GM21390 (cell line): ENCODE measurements around the gene NEDD4L.

Source experiments
- ATAC-seq: cut with Tn5 transposase; IDR thresholded peaks from one replicate; pipeline ENCODE4 v1.9.1; 2021; ENCODE audit not compliant: unreplicated experiment

The NEDD4L gene

DNA sequence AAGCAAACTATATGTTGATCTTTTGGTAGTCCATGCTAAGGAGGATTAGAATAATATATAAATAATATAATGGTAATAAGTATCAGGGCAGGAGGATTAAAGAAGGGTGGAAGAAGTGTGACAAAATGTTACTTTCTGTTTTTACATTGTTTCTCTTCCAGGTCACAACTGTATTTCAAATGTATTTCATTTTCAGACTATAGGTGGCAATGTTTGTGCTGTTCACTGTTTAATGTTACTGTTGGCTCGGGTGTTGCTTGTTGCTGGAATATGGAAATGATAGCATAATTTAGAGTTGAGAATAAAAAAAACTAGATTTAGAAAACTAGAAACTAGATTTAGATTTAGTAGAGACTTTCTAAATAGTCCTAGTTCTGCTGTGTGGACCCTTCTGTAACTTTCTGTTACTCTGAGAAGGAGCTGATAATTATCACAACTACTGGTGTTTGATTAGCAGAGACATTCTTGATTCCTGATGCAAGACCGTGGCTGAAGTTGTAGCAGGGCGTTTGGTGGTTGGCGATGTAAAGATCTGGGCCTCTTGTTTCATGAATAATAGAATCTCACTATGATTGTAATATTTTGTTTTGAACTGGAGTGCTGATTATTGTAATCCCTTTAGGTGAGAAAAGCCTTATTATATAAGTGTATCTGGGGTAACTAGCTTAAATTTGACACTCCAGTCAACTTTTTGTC is 7.9 kb downstream of the NEDD4L start:
- peak; percentile 69 for ATAC-seq

DNA sequence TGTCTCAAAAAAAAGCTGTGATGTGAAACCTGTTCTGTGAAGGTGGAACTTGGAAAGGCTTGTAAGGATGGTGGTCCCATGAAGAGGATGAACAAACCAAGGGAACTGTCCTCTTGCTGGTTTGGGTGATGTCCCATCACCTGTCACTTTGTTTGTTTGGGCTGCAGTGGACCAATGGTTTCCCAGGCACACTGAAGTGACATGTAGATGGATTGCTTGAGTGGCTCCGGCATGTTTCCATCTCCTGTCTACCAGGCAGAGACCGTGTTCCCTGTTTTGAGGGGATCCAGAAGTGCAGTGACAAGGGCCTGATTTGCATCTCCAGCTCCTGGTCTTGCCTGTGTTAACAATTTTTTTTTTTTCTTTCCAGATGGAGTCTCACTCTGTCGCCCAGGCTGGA is 8.9 kb downstream of the NEDD4L start:
- no peak for ATAC-seq

DNA sequence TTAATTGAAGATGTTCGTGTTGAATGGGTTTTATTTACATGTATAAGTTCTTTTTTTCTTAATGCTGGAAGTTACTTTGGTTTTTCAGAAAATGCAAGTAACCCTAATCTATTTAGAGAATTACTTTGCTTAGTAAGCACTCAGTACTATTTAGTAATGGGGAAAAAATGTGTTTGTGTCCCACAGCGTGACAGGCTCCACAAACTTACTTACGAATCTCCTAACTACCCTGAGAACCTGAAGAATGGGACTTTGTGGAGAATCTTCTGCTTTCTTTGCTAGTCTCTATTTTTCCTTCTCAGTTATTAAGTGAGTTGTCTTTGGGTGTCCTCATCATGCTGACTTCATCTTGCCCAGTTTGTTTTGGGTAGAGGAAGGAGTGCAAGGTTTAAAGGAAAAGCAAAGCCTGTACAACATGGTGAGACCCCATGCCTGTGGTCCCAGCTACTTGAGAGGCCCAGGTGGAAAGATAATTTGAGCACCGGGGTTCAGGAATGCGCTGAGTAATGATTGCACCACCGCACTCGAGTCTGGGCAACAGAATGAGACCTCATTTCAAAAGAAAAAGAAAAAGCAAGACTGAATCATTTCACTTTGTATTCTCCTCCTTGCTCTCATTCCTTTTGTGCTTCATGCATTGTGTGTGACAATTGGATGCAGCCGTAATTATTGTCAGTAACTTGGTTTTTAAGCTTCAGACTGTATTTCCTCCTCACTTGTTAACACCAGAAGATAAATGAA is 10.2 kb downstream of the NEDD4L start:
- ATAC-seq, result no peak

DNA sequence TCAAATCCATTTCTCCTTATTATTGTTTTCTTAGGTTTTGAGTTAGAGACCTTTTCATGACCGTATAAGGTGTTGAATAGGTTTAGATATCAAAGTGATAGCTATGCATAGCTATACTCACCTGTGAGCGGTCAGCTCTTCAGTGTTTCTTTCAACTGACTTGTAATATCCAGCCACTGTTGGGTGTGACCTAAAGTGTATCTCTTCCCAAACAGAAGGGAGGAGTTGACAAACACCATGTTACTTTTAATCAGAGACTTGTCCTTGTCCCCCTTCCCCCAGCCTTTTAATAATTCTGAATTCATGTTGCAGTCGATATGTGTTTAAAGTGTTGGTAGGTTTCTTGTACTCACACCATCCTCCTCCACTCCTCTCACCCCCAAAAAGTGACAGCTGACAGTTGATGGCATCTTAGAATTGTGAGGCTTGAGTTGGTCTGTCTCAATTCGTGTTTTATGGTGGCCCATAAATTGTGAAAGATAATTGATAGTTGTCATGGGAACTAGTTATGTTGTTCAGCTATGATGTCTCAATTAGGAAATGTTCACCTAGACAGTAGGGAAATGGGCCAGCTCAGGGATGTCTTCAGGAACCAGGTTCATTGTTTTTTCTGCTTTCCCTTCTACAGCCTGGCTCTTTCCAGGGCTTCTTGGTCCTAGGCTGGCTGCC is 12.0 kb downstream of the NEDD4L start:
- no peak for ATAC-seq

DNA sequence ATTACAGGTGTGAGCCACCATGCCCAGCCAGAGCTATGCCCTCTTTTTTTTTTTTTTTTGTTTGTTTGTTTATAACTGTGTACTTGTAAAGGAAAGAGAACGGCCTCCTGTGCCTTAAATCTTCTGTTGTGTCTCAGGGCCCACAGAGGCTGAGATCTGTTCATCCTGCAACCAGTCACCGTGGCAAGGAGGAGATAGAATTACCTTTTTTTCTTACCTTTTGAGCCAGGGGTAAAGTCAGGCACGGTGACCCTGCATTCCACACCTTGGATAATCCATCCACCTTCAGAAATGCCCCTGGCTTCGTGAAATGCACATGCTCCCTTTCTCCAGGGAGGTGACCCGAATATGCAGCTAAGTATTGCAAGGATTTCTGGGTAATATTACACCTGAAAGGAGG is 12.8 kb downstream of the NEDD4L start:
- no peak for ATAC-seq

DNA sequence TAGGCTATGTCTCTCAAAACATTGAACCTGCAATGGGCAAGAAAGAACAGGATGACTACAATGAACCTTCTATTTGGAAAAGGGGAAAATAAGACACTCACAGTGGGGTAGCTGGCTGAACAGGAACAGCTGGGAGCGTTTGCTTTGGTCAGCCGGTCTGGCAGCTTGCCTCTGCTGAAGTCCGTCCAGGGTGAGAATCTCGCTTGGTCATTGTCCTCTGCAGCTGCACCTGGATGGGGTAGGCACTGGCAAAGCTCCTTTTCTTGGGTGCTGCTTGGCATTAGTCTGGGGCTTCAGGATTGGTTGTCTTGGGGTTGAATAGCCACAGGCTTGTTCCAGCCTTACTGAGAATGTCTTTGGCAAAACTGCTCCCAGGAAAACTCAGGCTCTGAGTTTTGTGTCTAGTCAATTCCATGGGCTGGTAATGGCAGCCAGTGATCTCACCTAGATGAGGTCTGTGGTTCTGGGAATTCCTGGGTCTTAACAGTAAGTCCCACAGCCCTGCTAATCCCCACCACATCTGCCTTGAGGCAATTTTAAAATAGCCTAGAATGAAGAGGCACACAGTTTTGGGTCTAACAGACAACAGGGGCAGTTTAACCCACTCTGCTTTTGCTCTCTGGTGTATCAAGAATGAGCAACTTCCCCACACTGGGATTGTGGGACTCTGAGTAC is 13.4 kb downstream of the NEDD4L start:
- no peak for ATAC-seq

DNA sequence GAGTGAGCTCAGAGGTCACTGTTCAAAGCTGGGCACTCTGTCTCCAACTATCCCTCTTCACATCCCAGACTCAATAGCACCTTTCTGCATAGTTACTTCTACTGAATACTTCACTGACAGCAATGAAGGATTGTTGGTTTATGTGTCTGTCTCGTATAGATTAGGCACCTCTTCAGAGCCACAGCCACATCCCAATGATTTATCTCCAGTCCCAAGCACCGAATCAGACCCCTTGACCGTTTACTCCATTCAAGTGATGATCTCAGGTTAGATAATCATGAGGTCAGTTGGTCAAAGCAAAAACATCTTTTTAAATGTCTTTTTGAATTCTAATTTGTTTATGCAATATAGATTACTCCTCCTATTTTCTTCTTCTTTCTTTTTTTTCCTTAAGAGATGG is 14.7 kb downstream of the NEDD4L start:
- no peak for ATAC-seq

DNA sequence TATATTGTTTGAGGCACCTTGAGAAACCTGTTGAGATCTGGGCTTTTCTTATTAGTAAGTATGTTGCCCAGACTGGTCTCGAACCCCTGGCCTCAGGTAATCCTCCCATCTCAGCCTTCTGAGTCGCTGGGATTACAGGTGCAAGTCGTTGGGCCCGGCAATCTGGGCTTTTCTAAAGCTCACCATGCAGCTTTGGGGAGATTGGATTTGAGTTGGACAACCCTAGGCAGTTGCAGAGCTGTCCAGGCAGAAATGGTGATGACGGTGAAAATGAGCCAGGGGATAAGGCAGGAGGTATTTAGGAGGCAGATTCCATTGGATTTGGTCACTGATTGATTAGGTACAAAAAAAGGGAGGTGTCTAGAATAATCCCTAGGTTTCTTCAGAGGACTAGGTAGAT is 16.2 kb downstream of the NEDD4L start:
- ATAC-seq, result no peak

DNA sequence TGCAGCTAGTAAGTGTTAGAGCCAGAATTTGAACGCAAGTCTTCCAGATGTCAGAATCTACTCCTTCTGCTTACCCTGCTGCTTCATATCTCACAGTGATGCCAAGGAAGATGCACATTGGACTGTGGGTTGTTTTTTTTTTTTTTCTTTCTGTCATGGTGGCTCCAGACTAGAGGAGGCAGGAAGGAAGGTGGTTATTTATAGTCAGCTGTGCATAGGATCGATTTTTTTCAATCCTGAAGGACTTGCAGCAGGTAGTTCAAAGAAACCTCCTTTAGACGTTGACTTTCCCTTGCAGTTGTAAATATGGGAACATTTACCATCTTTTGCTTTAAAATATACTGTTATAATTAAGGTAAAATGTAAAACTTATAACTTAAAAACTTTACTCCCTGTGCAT is 17.3 kb downstream of the NEDD4L start:
- no peak for ATAC-seq

DNA sequence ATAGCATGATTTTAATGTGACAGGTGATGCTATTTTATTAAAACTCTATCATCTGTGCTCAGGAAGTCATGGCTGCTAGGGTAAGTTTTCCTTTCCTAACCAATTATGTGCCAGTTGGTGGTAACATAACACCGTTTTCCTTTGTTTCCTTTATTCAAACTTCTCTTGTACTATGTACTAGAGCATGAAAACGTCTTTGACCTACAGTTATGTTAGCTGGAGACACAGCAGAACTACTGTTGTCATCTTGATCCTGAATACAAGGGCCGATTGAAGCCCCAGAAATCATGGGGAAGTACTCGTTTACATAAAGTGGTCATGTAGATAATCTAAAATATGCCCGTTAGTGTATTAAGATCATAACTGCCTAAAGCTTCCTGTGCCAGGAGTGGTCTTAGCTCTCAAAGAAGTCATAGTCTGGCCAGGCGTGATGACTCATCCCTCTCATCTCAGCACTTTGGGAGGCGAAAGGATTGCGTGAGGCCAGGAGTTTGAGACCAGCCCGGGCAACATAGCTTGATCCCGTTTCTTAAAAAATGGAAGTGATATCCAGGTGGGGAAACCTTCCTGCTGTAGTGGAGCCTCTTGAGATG is 20.5 kb downstream of the NEDD4L start:
- no peak for ATAC-seq

DNA sequence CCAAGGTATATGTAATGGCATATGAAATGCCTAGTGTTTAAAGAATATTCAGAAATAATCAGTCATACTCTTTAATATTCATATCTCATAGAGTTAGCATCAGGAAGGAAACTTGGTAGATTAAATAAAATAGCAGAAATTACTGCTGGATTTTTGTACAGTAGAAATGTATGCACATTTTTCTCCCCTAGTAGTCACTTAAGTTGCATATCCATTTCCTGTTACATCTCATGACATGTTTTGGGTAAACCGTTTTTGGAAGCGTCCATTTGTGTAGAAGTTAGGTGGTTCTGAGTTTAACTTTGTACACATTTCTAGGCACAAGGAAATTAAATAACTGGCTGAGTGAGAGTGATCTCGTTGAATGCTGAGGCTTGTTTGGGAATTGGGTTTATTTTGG is 21.9 kb downstream of the NEDD4L start:
- no peak for ATAC-seq

DNA sequence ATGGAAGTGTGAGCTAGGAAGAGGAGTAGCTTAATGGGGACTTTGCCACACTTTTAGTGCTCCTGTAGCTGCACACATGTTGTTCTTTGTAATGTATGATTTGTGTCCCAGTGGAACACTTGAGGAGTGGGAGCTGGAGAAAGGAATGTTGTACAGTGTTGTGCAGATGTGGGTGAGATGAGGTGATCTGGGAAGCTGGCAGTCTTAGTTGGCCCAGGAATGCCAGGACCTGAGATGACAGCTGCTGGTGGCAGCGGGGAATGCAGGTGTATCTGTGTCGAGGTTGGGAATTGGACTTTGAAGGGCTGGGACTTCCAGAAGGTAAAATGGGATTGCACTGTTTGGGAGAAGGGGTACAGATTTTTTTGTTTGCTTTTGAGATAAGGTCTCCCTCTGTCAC is 23.6 kb downstream of the NEDD4L start:
- no peak for ATAC-seq

DNA sequence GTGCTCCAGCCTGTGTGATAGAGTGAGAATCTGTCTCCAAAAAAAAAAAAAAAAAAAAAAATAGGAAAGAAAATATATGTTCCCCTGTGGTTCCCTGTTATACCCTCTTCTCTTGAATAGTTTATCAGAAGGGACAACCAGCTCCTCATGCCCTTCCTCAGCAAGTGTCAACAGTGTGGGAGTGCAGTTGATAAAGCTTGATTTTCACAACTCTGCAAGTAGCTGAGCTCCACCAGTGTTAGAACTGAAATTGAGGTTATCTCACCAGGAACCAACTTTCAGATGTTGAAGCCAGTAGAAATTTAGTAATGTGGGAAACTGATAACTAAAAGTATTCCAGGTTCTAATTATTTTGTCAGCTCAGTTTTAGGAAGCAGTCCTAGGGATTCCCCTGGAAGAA is 25.1 kb downstream of the NEDD4L start:
- no peak for ATAC-seq

DNA sequence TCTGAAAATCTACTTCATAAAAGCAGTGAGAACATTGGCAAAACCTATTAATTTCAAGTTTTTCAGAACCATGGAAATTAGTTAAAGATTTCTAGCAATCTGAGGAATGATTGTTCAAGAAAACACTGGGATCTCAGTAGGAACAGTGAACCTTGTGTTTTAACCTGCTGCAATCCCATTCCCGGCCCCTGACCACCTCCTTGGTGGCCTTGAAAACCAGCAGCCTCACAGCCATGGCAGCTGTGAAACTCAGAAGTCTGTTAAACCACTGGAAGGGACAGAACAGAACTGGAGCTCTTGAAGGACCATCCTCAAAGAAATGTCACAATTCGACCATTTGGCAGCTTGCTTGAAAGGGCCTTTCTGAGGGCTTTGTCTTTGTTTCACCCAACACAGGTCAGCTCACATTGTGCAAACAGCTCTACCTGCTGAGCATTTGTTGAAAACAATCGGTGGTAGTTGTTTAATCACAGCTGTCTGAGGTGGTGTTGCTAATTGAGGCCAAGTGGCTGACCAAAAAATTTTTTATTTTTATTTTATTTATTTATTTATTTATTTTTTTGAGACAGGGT is 25.8 kb downstream of the NEDD4L start:
- no peak for ATAC-seq

DNA sequence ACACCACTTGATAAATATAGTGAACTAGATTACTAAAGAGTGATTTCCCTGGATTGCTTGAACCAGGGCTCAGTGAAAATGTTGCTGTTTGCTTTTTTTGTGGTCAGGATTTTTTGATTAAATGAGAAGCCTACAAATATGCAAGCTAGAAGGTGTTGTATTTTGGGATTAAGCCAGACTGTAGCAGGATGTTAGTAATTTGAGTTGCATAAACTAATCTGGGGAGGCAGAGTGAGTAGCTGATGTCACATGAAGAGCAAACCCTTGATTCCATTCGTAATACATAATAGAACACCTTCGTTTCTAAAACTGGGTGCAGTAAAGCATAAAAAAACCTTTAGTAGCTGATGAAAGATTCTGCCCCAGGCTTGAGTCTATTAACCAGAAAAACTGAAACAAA is 32.0 kb downstream of the NEDD4L start:
- no peak for ATAC-seq

DNA sequence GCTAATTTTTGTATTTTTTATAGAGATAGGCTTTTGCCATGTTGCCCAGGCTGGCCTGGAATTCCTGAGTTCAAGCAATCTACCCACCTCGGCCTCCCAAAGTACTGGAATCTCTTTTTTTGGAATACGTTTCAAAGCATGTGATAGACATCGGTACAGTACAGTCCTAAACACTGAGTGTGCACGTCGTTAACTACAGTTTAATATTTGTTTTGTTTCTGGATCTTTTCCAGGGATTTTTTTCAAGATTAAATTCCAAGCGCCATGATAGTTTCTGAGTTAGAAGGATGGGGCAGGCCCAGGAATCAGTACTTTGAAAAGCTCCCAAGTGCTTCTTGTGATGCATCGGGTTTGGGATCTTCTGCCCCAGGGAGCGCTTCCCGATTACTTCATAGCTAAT is 33.3 kb downstream of the NEDD4L start:
- ATAC-seq, result no peak

DNA sequence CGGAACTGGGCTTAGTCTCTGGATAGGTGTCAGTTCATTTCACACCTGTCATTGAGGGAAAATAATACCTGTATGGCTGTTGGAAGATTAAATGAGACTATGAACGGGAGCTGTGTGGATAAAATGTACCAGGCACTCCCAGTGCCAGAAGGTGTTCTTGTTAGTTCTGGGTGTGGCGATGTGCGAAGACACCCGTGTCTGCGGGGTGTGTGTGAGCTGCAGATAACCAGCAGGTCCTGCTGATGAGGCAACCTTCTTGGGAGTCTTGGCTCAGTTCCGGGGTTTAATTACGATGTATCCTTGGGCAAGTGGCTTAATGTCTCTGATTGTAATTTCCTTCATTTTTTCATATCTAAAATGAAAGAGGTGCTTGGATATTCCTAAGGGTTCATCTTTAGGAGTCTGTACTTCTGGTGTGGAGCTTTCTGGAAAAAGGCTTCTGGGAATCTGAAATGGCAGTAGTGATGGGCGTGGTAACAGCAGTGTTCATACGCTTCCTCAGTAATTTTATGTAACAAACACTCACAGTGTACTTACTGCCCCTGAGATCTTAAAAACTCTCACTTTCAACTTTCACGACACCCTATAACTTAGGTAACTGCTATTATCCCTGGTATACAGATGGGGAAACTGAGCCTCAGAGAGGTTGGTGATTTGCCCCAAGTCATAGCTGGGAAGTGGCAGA is 35.0 kb downstream of the NEDD4L start:
- no peak for ATAC-seq

DNA sequence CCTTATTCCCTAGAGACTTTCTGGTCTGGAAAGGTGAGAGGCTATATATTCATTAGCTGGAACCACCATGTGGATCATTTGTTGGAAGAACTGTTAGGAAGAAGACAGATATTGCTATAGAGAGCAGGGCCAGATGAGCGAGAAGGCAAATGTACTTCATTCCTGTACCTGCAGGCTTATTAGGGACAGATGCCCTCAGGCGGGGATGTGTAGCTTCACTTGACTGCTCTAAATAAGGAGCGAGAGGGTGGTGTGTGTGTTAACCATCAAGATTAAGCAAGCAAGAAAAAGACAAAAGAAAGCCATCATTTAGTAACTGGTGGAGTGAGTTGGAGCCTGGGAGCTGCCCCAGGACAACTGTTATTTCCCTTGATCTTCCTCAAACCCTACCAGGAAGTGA is 36.4 kb downstream of the NEDD4L start:
- ATAC-seq, result no peak

DNA sequence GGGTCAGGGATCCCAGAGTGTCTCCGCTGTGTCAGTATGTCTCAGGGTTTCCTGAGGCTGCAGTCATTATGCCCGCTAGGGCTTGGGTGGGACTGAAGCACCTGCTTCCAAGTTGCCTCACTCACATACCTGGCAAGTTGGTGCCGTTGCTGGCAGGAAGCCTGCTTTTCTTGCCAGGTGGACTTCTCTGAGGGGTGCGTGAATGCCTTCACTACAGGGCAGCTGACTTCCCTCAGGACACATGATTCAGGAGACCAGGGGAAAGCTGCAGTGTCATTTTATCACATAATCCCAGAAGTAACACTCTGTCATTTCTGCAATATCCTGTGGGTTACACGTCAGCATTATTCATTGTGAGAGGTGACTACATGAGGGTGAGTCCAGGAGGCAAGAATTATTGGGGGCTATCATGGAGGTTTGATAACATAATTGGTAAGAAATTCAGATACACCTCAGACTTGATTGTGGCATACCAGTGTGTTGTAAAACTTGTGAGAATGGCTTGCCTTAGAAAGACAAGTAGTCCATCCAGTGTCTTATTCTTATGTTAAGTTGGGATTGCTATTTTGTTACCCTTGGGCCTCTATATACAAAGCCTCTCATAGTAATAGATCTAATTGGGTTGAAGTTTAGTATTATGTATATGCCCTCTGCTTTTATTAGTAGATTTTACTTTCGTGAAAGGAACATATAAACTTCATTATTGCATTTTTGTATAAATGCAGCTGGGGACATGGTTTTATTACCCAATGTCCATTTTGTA is 44.1 kb downstream of the NEDD4L start:
- ATAC-seq, result no peak

DNA sequence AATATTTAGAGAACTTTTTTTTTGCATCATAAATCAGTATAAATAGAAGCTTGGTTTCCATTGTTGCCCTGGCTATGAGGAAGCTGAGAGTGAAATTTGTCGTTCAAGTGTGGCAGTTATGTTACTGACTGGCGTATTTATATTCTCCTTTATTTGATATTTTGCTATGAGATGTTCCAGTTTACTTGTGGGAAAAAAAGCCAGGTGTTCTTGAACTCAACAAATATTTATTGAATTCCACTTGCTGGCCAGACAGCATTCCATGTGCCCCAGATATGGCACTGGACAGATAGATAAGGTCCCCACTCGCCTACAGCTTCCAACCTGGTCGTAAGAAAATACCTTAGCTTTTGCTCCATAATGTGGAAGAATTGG is 44.7 kb downstream of the NEDD4L start:
- ATAC-seq, result no peak
